SK-N-SH treated with all-trans-retinoic acid at 6 μM for 48 hours (cell line): ENCODE data around the gene GRIN1.

Source experiments
- ATAC-seq: fragments of 200-7000 bp; cut with Tn5 transposase; 3 replicates; pipeline ENCODE4 v1.9.1; 2020; ENCODE audit warnings: mild to moderate bottlenecking, moderate library complexity
- ARNTL ChIP-seq: fragments of 450-650 bp; formaldehyde crosslinking; IDR thresholded peaks from 2 replicates; pipeline ENCODE4 v1.5.0; 2020; ENCODE audit warnings: low read depth, mild to moderate bottlenecking, moderate library complexity, borderline replicate concordance
- BACH2 ChIP-seq: fragments of 250-450 bp; sonication (Bioruptor Pico); IDR thresholded peaks from 2 replicates; pipeline ENCODE4 v1.9.0; 2021; ENCODE audit warnings: mild to moderate bottlenecking, borderline replicate concordance
- ISL1 ChIP-seq: fragments of 250-450 bp; sonication (Bioruptor Pico); IDR thresholded peaks from 2 replicates; pipeline ENCODE4 v2.1.2; 2022; ENCODE audit warnings: mild to moderate bottlenecking, moderate library complexity
- PPARA ChIP-seq: fragments of 250-450 bp; sonication (Bioruptor Pico); IDR thresholded peaks from 2 replicates; pipeline ENCODE4 v1.5.0; 2020; ENCODE audit warnings: mild to moderate bottlenecking, borderline replicate concordance
- RARB ChIP-seq: fragments of 250-450 bp; sonication (Bioruptor Pico); IDR thresholded peaks from 2 replicates; pipeline ENCODE4 v1.8.0; 2021; ENCODE audit warnings: mild to moderate bottlenecking, moderate library complexity
- SNAI2 ChIP-seq: fragments of 250-450 bp; sonication (Bioruptor Pico); IDR thresholded peaks from 2 replicates; pipeline ENCODE4 v1.5.0; 2020; ENCODE audit warnings: mild to moderate bottlenecking, moderate library complexity
- TCF4 ChIP-seq: fragments of 250-450 bp; sonication (Bioruptor Pico); IDR thresholded peaks from 2 replicates; pipeline ENCODE4 v1.8.0; 2021; ENCODE audit warnings: mild to moderate bottlenecking, moderate library complexity, borderline replicate concordance
- TOX ChIP-seq: fragments of 250-450 bp; sonication (Bioruptor Pico); IDR thresholded peaks from 2 replicates; pipeline ENCODE4 v1.8.0; 2021; ENCODE audit warnings: mild to moderate bottlenecking, moderate library complexity, borderline replicate concordance
- ZC3H10 ChIP-seq: fragments of 250-450 bp; sonication (Bioruptor Pico); IDR thresholded peaks from 2 replicates; pipeline ENCODE4 v1.5.1; 2021; ENCODE audit warnings: mild to moderate bottlenecking, moderate library complexity
- ZFP3 ChIP-seq: fragments of 250-450 bp; sonication (Bioruptor Pico); IDR thresholded peaks from 2 replicates; pipeline ENCODE4 v1.5.0; 2020; ENCODE audit warnings: mild to moderate bottlenecking, moderate library complexity
- ZNF565 ChIP-seq: fragments of 450-650 bp; formaldehyde crosslinking; conservative IDR thresholded peaks from 2 replicates; pipeline ENCODE4 v1.5.0; 2020; ENCODE audit warnings: low read depth, mild to moderate bottlenecking, moderate library complexity
- ZNF70 ChIP-seq: fragments of 450-650 bp; formaldehyde crosslinking; IDR thresholded peaks from 2 replicates; pipeline ENCODE4 v1.5.0; 2020; ENCODE audit warnings: mild to moderate bottlenecking, moderate library complexity
- ZNF8 ChIP-seq: fragments of 450-650 bp; formaldehyde crosslinking; IDR thresholded peaks from 2 replicates; pipeline ENCODE4 v1.5.0; 2020; ENCODE audit warnings: mild to moderate bottlenecking, moderate library complexity
- TF ChIP-seq, protein P1 (sequence below): fragments of 250-450 bp; sonication (Bioruptor Pico); IDR thresholded peaks from 2 replicates; pipeline ENCODE4 v1.8.0; 2021; ENCODE audit warnings: low read depth, mild to moderate bottlenecking, moderate library complexity, borderline replicate concordance
- TF ChIP-seq, protein P2 (sequence below): fragments of 250-450 bp; sonication (Bioruptor Pico); IDR thresholded peaks from 2 replicates; pipeline ENCODE4 v1.5.1; 2021; ENCODE audit warnings: mild to moderate bottlenecking, moderate library complexity
- TF ChIP-seq, protein P3 (sequence below): fragments of 250-450 bp; sonication (Bioruptor Pico); IDR thresholded peaks from 2 replicates; pipeline ENCODE4 v1.5.0; 2020; ENCODE audit warnings: mild to moderate bottlenecking, moderate library complexity
- TF ChIP-seq, protein P4 (sequence below): fragments of 250-450 bp; sonication (Bioruptor Pico); IDR thresholded peaks from 2 replicates; pipeline ENCODE4 v1.5.1; 2020; ENCODE audit warnings: low read depth, mild to moderate bottlenecking, moderate library complexity
- TF ChIP-seq, protein P5 (sequence below): fragments of 250-450 bp; sonication (Bioruptor Pico); IDR thresholded peaks from 2 replicates; pipeline ENCODE4 v1.8.0; 2020; ENCODE audit warnings: mild to moderate bottlenecking, moderate library complexity, borderline replicate concordance

The GRIN1 gene

DNA sequence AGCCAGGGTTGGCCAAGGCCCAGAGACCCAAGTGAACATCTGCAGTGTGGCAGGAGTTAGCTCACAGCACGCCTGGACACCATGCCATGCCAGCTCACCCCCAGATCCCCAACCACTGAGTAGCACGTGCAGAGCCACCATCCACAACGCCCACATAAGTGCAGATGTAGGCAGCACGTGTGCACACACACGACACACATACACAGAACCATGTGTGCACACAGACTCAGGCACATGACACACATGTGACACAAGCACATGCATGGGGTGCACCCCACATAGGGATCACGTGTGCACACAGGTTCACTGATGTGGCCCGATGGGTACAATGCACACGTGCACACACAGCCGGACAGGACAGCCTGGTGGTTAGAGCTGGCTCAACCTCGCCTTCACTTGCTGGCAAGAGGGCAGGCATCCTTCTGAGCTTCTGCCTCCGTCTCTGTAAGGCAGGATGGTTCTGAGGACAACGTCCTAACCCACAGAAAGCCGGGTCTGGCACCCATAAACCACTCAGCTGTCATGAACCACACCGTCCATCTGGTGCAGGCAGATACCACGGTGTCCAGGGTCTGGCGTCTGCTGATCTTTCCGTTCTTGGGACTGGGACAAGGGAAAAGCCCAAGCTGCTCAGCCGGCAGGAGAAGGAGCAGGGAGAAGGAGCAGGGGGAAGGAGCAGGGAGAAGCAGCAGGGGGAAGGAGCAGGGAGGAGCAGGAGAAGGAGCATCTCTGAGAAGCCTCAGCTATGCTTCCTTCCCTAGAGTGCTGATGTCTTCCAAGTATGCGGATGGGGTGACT lies 18.9 kb downstream of the GRIN1 start:
- no peak for TF ChIP-seq PPARA
- TF ChIP-seq, all 23 proteins: peak for 0
- no peak for ATAC-seq

DNA sequence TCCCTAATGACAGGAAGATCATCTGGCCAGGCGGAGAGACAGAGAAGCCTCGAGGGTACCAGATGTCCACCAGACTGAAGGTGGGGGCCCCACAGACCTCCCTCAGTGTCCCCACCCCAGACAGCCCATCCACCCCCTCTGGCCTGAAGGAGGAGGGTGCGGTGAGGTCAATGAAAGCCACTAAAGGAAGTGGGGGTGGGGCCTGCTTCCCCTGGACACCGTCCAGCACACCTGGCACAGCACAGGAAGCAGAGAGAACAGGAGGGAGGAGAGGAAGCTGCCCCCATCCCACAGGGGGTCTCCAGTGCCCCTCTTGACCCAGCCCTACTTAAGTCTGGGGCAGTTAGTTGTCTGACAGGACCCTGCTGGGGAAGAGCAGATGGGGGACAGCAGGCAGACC lies 19.7 kb downstream of the GRIN1 start:
- TF ChIP-seq SNAI2 (no peak), RARB (no peak), BACH2 (CRISPR knock-in tag) (no peak), ZC3H10 (CRISPR knock-in tag) (no peak), ZNF8 (CRISPR knock-in tag) (no peak), ZNF565 (CRISPR knock-in tag) (no peak), ISL1 (no peak), PPARA (no peak), TOX (CRISPR knock-in tag) (no peak), ZNF70 (CRISPR knock-in tag) (no peak), ZFP3 (CRISPR knock-in tag) (no peak), ARNTL (CRISPR knock-in tag) (no peak)
- TF ChIP-seq, protein P1, sequence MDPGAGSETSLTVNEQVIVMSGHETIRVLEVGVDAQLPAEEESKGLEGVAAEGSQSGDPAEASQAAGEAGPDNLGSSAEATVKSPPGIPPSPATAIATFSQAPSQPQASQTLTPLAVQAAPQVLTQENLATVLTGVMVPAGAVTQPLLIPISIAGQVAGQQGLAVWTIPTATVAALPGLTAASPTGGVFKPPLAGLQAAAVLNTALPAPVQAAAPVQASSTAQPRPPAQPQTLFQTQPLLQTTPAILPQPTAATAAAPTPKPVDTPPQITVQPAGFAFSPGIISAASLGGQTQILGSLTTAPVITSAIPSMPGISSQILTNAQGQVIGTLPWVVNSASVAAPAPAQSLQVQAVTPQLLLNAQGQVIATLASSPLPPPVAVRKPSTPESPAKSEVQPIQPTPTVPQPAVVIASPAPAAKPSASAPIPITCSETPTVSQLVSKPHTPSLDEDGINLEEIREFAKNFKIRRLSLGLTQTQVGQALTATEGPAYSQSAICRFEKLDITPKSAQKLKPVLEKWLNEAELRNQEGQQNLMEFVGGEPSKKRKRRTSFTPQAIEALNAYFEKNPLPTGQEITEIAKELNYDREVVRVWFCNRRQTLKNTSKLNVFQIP (CRISPR knock-in tag) = no peak
- TF ChIP-seq, protein P2, sequence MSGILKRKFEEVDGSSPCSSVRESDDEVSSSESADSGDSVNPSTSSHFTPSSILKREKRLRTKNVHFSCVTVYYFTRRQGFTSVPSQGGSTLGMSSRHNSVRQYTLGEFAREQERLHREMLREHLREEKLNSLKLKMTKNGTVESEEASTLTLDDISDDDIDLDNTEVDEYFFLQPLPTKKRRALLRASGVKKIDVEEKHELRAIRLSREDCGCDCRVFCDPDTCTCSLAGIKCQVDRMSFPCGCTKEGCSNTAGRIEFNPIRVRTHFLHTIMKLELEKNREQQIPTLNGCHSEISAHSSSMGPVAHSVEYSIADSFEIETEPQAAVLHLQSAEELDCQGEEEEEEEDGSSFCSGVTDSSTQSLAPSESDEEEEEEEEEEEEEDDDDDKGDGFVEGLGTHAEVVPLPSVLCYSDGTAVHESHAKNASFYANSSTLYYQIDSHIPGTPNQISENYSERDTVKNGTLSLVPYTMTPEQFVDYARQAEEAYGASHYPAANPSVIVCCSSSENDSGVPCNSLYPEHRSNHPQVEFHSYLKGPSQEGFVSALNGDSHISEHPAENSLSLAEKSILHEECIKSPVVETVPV (CRISPR knock-in tag) = no peak
- TF ChIP-seq, protein P3, sequence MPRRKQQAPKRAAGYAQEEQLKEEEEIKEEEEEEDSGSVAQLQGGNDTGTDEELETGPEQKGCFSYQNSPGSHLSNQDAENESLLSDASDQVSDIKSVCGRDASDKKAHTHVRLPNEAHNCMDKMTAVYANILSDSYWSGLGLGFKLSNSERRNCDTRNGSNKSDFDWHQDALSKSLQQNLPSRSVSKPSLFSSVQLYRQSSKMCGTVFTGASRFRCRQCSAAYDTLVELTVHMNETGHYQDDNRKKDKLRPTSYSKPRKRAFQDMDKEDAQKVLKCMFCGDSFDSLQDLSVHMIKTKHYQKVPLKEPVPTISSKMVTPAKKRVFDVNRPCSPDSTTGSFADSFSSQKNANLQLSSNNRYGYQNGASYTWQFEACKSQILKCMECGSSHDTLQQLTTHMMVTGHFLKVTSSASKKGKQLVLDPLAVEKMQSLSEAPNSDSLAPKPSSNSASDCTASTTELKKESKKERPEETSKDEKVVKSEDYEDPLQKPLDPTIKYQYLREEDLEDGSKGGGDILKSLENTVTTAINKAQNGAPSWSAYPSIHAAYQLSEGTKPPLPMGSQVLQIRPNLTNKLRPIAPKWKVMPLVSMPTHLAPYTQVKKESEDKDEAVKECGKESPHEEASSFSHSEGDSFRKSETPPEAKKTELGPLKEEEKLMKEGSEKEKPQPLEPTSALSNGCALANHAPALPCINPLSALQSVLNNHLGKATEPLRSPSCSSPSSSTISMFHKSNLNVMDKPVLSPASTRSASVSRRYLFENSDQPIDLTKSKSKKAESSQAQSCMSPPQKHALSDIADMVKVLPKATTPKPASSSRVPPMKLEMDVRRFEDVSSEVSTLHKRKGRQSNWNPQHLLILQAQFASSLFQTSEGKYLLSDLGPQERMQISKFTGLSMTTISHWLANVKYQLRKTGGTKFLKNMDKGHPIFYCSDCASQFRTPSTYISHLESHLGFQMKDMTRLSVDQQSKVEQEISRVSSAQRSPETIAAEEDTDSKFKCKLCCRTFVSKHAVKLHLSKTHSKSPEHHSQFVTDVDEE (CRISPR knock-in tag) = no peak
- TF ChIP-seq, protein P4, sequence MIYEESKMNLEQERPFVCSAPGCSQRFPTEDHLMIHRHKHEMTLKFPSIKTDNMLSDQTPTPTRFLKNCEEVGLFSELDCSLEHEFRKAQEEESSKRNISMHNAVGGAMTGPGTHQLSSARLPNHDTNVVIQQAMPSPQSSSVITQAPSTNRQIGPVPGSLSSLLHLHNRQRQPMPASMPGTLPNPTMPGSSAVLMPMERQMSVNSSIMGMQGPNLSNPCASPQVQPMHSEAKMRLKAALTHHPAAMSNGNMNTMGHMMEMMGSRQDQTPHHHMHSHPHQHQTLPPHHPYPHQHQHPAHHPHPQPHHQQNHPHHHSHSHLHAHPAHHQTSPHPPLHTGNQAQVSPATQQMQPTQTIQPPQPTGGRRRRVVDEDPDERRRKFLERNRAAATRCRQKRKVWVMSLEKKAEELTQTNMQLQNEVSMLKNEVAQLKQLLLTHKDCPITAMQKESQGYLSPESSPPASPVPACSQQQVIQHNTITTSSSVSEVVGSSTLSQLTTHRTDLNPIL (CRISPR knock-in tag) = no peak
- no peak for ATAC-seq

DNA sequence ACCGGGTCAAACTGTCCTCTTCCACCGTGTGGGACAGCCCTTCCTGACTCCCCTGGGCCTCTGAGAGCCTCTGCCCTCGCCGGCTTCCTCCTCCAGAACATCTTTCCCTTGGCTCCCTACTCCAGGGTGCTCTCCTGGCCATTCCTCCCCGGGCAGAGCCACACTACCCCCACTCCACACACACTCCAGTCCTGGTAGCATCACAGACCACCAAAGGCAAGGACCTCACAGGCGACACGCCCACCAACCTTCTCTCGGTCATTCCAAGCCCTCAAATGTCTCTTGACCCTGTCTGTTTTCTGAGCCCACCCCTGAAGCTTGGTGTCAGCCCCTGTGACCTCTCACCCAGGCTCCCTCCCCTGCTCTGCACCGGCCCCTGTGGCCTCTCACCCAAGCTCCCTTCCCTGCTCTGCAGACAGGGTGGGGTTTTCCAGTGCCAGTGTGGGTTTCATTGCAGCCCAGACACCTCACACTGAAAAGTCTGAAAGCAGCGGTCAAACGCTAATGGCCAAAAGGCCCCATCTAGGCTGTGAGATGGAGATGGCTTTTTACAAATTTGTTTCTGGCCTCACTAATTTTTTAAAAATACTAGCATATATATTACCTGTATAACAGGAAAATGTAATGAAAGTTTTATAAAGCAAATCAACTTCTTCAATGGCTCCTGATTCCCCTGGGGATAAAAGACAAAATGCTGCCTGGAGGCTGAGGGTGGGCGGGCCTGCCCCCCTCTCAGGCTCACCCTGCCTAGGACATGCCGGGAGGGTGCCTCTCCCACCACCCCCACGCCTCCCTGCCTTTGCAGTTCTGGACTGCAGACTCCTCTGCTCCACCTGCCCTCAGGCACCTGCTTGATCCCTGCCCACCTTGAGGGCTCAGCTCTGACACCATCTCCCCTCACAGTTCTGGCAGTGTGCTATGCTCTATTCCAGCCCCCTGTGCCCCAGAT lies 20.4 kb downstream of the GRIN1 start:
- no peak for ATAC-seq
- TF ChIP-seq, protein P5, sequence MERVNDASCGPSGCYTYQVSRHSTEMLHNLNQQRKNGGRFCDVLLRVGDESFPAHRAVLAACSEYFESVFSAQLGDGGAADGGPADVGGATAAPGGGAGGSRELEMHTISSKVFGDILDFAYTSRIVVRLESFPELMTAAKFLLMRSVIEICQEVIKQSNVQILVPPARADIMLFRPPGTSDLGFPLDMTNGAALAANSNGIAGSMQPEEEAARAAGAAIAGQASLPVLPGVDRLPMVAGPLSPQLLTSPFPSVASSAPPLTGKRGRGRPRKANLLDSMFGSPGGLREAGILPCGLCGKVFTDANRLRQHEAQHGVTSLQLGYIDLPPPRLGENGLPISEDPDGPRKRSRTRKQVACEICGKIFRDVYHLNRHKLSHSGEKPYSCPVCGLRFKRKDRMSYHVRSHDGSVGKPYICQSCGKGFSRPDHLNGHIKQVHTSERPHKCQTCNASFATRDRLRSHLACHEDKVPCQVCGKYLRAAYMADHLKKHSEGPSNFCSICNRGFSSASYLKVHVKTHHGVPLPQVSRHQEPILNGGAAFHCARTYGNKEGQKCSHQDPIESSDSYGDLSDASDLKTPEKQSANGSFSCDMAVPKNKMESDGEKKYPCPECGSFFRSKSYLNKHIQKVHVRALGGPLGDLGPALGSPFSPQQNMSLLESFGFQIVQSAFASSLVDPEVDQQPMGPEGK (CRISPR knock-in tag) = no peak
- TF ChIP-seq TCF4 (CRISPR knock-in tag) (no peak), ZFP3 (CRISPR knock-in tag) (no peak)
